Breast epithelium (tissue), 4 donors: ENCODE measurements around the gene BAIAP2L2. TPM values are rescaled to one million over a fixed set of nuclear protein-coding genes. Genes with fewer than 3 reads are reported as not detected.
A peak's percentile ranks its signal among the peaks of the same experiment; 100 is the strongest.
"Not testable (repeated sequence)": the region's sequence is repeated elsewhere in the genome, so short reads cannot be mapped to it uniquely, and the experiment has no call there.

Experiments used
- DNase-seq, 2 donors: peaks; one replicate each; pipeline ENCODE4 v3.0.0-alpha.2; 2019; ENCODE audit warnings: low spot score in 2 of 2
- H3K27ac ChIP-seq, 2 donors: fragments of 200-600 bp; sonication (generic) in 1 of 2; one replicate each; pipeline ENCODE4 v1.5.1; 2016 to 2019; ENCODE audit warnings: mild to moderate bottlenecking in 1 of 2
- H3K27me3 ChIP-seq, 2 donors: fragments of 200-600 bp; sonication (generic) in 1 of 2; one replicate each; pipeline versions ENCODE4 v1.5.1 to v1.6.0; 2017 to 2019; ENCODE audit warnings: control low read depth in 1 of 2, mild to moderate bottlenecking in 1 of 2
- H3K36me3 ChIP-seq: fragments of 200-600 bp; one replicate; pipeline ENCODE4 v1.5.1; 2019
- H3K4me1 ChIP-seq, 2 donors: fragments of 200-600 bp; sonication (generic); one replicate each; pipeline ENCODE4 v1.5.1; 2016 to 2019; ENCODE audit warnings: control low read depth in 1 of 2
- H3K4me3 ChIP-seq, 3 donors: fragments of 200-600 bp; sonication (generic); 1 replicate in 2 of 3; 2 replicates in 1 of 3; pipeline ENCODE4 v1.5.1; 2016 to 2019; ENCODE audit warnings: mild to moderate bottlenecking in 3 of 3, moderate library complexity in 2 of 3
- H3K9me3 ChIP-seq, 2 donors: fragments of 200-600 bp; sonication (generic) in 1 of 2; one replicate each; pipeline ENCODE4 v1.5.1; 2016 to 2019; ENCODE audit warnings: control low read depth in 1 of 2
- CTCF ChIP-seq, 3 donors: fragments of 450-650 bp; IDR thresholded peaks; one replicate each; pipeline ENCODE4 v1.5.1; 2016 to 2017; ENCODE audit warnings: antibody characterized with exemption in 3 of 3, mild to moderate bottlenecking in 3 of 3, moderate library complexity in 3 of 3
- POLR2A ChIP-seq: fragments of 450-650 bp; IDR thresholded peaks from one replicate; pipeline ENCODE4 v1.6.1; 2016; ENCODE audit warnings: antibody characterized with exemption, mild to moderate bottlenecking, moderate library complexity
- POLR2AphosphoS5 ChIP-seq, 3 donors: sonication (generic); formaldehyde crosslinking; IDR thresholded peaks; one replicate each; pipeline ENCODE4 v1.6.1; 2017; ENCODE audit warnings: antibody characterized with exemption in 3 of 3
- intact Hi-C: fragments of 100-400 bp; cut with DNase I; formaldehyde crosslinking; loops from one replicate; pipeline ENCODE4 v1.15.1; 2023; ENCODE audit warnings: low total_unique reads
- total RNA-seq, 3 donors: library from RNA; depleted of rRNA; stranded (reverse); fragments of >200 nt; gene quantifications; one replicate each; pipeline ENCODE4 v1.1.0, GENCODE V29; 2016

BAIAP2L2 gene
- 1 to 10 TPM in 2 of 3 donors, under 1 TPM in 1; 0.80 to 1.3 (median 1.0) TPM for total RNA-seq

- intact Hi-C loops, result loop anchor here (10.0 kb wide), 1 partner anchor 245 kb away; no protein-coding TSS in a partner anchor
- H3K4me3 ChIP-seq, result no peak within 1 kb of the TSS
- no peak within 1 kb of the TSS for H3K27ac ChIP-seq
- H3K36me3 ChIP-seq, result no peaks in the 10 kb centered on the region
- no peaks in the 10 kb centered on the region for H3K27me3 ChIP-seq
- H3K9me3 ChIP-seq, result no peaks in the 10 kb centered on the region
- TF ChIP-seq POLR2A (no peak), CTCF (IDR thresholded peaks at IDR 0.05) (no peak), POLR2AphosphoS5 (IDR thresholded peaks at IDR 0.05) (no peak)
- no peak for DNase-seq
- H3K4me1 ChIP-seq, result peaks cover 0 to 6% of the 10 kb centered on the region in 2 donors
These were observed at the start of gene BAIAP2L2 for GRCh38 chr22:38110008-38110862. TSS of gene BAIAP2L2 (minus strand) at chr22:38110684. CDS start at chr22:38110525, 159 bp downstream.

- Histone ChIP-seq H3K9me3 (no peaks in the 10 kb centered on the region), H3K4me3 (no peak overlapping the region), H3K27me3 (no peaks in the 10 kb centered on the region), H3K4me1 (no peaks in the 10 kb centered on the region), H3K36me3 (no peaks in the 10 kb centered on the region), H3K27ac (no peak overlapping the region)
- TF ChIP-seq POLR2A (no peak), POLR2AphosphoS5 (IDR thresholded peaks at IDR 0.05) (no peak), CTCF (IDR thresholded peaks at IDR 0.05) (no peak)
- intact Hi-C loops, result no loop called here
- DNase-seq, result no peak
These were observed 45.2 kb upstream of the BAIAP2L2 start for GRCh38 chr22:38155703-38156102.

- H3K27ac ChIP-seq, intact Hi-C loops, H3K9me3 ChIP-seq, DNase-seq, H3K36me3 ChIP-seq, H3K27me3 ChIP-seq, H3K4me1 ChIP-seq, H3K4me3 ChIP-seq: not testable (repeated sequence)
These were observed 44.1 kb upstream of the BAIAP2L2 start for GRCh38 chr22:38154563-38154915.

GRCh38 chr22:38153821-38154562 lies 43.5 kb upstream of the BAIAP2L2 start:
- Histone ChIP-seq H3K27me3 (no peaks in the 10 kb centered on the region), H3K4me1 (no peaks in the 10 kb centered on the region), H3K27ac (peak overlapping the region; percentile 25 to 28), H3K4me3 (no peak overlapping the region), H3K36me3 (no peaks in the 10 kb centered on the region), H3K9me3 (no peaks in the 10 kb centered on the region)
- intact Hi-C loops, result no loop called here
- no peak for DNase-seq
- TF ChIP-seq POLR2AphosphoS5 (IDR thresholded peaks at IDR 0.05), result no peak
- no peak for TF ChIP-seq POLR2A

- TF ChIP-seq POLR2AphosphoS5 (IDR thresholded peaks at IDR 0.05), result no peak
- TF ChIP-seq POLR2A, result no peak
- no peak for TF ChIP-seq CTCF (IDR thresholded peaks at IDR 0.05)
- intact Hi-C loops, result no loop called here
- Histone ChIP-seq H3K4me1 (no peaks in the 10 kb centered on the region), H3K4me3 (no peak overlapping the region), H3K9me3 (no peaks in the 10 kb centered on the region), H3K27ac (no peak overlapping the region), H3K27me3 (no peaks in the 10 kb centered on the region), H3K36me3 (no peaks in the 10 kb centered on the region)
- no peak for DNase-seq
These were observed 40.6 kb upstream of the BAIAP2L2 start for GRCh38 chr22:38151126-38151500.

GRCh38 chr22:38148245-38148644 lies 37.8 kb upstream of the BAIAP2L2 start:
- Histone ChIP-seq H3K4me1 (no peaks in the 10 kb centered on the region), H3K27me3 (no peaks in the 10 kb centered on the region), H3K36me3 (no peaks in the 10 kb centered on the region), H3K4me3 (no peak overlapping the region), H3K9me3 (no peaks in the 10 kb centered on the region), H3K27ac (no peak overlapping the region)
- no peak for DNase-seq
- TF ChIP-seq POLR2A, result no peak
- no peak for TF ChIP-seq CTCF (IDR thresholded peaks at IDR 0.05)
- TF ChIP-seq POLR2AphosphoS5 (IDR thresholded peaks at IDR 0.05), result no peak
- intact Hi-C loops, result loop anchor here (2.0 kb wide), 1 partner anchor 19 kb away; no protein-coding TSS in a partner anchor

GRCh38 chr22:38146166-38146565 lies 35.7 kb upstream of the BAIAP2L2 start:
- DNase-seq, H3K27me3 ChIP-seq, intact Hi-C loops: not testable (repeated sequence)

More at GRCh38 chr22:38146166-38146565, 35.7 kb upstream of the BAIAP2L2 start:
- H3K9me3 ChIP-seq, H3K4me1 ChIP-seq, H3K4me3 ChIP-seq, H3K36me3 ChIP-seq, H3K27ac ChIP-seq: not testable (repeated sequence)
